ENCODE results near the gene ARHGAP22.

The ARHGAP22 gene

DNA sequence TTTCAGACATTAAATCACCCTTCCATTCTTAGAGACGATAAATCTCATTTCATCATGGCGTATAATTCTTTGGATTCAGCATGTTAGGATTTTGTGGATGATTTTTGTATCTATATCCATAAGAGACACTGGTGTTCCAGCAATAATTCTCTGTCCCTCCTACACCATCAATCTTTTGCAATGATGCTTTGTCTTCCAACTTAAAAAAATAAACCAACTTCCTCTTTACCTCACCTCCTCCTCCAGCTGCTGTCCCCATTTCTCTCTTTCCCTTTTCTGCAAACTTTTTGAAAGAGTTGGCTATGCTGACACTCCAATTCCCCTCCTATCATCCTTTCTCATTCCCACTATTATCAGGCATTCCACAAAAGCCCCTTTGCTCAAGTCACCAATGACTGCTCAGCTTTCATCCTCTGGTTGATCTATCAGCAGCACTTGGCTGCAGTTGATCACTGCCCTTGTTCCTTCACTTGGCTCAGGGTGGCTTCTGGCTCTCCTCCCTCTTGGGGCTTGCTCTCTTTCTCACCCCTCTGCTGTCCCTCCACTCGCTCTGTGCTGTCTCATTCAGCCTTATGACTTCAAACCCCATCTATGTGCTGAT, 130.0 kb downstream of the ARHGAP22 start:
- no peak for DNase-seq

DNA sequence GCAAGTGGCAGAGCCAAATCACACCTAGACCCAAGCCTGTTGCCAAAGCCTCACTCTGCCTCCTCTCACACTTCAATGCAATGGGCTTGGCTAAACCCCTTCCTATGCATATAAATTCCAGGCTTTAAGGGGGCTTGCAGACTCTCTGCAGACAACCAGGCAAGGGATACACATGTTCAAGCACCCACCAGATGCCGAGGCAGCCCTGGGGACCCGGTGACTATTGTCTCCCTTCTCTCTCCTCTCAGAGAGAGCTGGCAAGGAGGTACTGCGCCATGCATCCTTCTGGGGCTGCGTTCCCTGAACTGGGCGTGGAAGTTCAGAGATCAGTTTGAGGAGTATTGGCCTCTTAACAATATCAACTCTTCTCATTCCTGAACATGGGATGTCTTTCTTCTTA, 131.2 kb downstream of the ARHGAP22 start:
- no peak for DNase-seq

DNA sequence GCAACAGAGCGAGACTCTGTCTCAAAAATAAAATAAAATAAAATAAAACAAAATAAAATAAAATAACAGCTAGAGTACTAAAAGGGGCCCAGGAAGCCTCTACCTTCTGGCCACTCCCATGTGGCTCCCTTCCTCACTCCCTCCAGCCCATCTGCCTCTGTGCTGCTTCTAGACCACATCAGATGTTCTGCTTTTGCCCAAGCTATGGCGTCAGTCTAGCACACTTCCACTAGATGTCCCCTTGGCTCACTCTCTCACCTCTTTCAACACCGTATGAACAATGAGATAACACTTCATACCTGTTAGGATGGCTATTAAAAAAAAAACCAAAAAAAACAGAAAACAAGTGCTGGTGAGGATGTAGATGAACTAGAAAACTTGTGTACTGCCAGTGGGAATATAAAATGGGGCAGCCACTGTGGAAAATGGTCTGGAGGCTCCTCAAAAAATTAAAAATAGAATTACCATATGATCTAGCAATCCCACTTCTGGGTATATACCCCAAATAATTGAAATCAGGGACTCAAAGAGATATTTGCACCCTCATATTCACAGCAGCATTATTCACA, 132.3 kb downstream of the ARHGAP22 start:
- DNase-seq = no peak

DNA sequence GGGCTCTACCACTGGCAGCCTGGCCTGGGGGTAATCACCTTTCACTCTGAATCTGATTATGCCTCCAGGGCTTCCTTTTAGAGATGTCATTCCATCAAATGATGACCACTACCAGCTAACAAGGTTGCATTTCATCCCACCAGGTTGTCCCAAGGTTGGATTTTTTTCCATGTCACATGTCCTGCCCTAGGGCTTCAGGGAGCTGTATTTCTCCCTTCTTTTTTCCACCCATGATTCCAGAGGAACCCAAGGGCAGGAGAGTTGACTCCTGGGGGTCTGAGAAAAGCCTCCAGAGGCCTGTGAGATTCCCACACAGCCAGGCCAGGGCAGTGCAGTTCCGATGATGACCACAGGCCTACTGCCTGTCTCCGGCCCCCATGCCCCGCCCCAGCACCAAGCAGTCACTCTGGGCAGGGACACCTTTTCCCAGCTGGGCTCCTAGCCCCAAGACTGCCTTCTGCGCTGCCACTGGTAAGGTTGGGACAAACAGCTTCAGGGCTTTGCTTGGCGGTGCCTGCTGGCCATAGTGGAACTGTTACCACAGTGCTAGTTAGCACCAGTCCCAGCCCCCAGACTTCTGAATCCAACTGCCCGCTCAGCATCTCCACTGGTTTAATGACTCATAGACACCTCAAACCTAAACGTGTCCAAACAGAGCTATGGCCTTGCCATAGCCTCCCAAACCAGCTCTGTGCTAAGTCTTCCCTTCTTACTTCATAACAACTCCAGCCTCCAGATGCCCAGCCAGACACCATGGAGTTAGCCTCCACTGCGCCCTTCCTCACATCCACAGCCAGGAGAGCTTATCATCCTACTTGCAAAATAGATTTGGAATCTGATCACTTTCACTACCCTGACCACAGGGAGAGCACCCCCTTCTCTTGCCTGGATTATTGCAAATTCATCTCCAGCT, 133.7 kb downstream of the ARHGAP22 start:
- DNase-seq = no peak

DNA sequence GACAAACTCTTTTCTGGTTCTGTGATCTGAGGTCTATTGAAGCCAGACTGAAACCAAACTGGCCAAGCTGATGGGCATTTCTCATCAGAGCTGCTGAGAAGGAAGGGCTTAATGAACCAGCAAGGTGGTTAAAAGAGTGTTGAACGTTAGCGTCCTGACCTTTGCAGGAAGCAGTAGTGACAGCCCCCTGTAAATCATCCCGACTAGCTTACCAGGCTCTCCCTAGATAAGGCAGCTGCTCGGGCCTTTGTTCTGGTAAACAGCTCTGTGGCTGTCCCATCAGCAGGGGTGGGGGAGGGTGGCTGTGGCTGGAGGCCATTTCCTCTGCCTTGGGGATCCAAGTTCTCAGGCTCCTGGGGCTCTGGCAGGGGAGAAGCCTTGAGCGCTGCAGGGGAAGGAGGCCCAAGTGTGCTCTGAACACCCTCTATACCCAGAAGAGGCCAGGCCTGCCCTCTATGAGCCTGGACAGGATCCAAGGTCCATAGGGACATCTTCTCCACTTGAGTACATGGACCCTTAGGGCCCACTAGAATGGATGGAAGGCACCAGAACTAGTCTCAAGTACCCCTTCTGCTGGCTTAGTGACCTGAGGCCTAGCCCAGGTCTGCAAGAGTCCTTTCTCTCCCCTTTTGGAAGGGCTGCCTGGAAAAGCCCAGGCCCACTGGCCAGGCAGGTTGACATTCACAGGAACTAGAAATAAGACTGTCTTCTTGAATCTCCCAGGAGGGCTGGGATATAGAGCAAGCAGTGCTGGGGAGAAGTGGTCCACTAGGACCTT, 134.6 kb downstream of the ARHGAP22 start:
- DNase-seq = no peak

DNA sequence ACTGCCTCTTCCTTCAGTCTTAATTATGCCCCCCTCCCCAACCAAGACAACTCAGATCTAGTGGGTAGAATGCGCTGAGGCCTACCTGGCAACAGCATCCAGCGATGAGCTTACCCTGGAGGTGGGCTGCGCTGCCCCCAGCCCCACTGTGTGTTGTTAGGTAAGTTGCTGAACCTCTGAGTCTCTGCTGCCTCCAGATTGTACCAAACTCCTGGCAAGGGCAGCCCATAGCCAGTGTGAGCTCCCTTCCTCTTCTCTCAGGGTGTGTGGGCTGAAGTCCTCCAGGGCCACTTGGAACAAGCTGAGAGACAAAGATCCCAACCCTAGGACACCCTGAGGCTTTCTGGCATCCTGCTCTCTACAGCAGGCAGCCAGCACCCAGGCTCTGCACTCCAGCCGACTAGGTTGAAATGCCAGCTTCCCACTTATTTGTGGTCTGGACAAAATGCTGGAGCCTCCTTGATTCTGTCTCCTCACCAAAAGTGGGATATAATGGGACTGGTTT, 135.3 kb downstream of the ARHGAP22 start:
- DNase-seq = no peak

DNA sequence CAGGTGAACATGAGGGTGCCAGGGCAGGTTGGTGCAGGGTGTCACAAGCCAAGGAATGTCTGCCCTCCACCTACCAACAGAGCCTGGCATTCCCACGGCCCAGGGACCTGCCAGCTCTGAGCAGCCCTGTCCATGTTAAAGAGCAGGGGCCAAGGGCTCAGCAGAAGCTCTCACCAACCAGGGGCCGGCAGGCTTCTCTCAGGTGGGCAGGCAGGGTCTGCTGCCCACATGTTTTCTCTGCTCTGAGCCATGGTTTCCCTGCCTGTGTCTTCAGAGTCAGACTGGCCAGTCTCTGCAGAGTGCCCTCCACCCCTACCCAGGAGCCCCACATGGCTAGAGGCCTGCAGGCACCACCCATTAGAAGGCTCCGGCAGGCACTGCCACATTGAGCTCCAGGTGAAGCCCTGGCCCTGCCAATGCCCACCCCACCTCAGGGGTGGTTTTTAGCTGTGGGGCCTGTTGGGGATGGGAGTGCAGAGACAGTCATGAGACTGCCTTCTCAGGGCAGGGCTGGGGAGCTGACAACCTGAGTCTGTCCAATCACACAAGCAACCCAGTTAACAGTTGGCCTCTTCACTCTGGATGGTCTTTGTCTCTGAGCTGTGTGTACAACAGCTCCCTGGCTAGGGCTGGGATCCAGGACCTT, 135.9 kb downstream of the ARHGAP22 start:
- no peak for DNase-seq

DNA sequence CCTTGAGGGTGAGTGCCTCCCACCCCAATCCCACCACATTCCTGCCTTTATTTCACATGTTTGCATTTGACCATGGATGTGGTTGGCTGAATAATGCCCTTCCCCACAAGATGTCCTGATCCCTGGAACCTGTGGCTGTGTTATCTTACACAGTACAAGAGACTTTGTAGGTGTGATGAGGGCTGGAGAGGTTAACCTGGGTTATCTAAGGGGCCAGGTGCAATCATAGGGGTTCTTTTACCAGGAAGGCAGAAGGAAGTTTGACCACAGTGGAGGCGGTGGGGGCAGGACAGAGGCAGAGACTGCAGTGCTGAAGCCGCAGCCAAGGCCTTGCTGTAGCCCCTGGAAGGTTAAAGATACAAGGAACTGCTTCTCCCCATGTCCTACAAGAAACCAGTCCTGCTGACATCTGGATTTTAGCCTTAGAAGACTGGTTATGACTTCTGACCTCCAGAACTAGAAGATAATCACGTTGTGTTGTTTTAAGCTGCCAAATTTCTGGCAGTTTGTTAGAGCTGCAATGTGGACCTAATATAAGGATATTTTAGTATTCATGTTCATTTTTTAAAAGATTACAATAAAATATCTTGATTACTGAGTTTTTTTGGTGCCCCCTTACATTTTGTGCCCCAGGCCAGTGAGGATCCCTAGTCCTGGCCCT, 136.6 kb downstream of the ARHGAP22 start:
- DNase-seq = no peak

DNA sequence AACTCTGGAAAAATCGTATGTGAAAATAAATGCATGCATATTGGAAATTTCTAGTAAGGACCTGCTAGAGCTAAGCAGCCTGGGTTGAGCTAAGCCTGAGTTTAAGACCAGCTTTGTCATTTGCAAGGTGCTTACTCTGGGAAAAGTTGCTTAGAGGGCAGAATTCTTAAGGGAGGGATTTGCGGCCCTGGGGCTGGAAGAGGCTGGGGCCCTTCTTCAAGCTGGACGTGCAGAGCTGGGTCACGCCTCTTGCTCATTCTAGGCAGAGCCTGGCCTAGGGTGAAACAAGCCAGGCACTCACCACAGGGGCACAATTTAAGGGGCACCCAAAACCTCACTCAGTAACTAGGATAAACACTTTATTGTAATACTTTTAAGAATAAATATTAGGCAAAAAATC, 137.2 kb downstream of the ARHGAP22 start:
- DNase-seq = no peak

DNA sequence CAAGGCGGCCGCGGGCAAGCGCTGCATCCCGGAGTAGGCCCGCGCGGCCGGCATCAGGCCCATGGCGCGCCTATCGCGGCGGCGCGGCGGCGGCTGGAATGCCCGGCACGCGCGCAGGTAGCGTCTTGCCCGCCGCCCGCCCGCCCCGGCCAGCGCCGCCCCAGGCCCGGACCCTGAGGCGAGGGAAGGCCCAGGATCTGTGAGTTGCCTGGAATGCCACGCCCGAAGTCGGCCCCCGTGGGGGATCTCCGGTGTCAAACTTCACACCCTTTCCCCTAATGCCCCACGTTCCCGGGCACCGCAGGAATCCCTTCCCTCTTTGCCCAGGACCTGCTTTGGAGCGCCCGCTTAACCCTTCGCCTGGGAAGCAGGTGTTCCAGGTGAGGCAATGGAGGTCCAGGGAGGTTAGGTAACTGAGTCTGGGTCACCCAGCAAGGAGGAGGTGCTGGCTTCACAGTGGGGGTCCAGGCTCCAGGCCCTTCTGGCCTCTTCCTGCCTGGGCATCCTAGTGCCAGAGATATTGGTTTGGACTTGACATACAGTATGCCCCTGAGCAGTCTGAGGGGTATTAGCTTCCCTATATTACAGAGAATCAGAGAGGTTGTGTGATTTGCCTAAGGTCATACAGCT, 138.1 kb downstream of the ARHGAP22 start:
- DNase-seq = no peak

DNA sequence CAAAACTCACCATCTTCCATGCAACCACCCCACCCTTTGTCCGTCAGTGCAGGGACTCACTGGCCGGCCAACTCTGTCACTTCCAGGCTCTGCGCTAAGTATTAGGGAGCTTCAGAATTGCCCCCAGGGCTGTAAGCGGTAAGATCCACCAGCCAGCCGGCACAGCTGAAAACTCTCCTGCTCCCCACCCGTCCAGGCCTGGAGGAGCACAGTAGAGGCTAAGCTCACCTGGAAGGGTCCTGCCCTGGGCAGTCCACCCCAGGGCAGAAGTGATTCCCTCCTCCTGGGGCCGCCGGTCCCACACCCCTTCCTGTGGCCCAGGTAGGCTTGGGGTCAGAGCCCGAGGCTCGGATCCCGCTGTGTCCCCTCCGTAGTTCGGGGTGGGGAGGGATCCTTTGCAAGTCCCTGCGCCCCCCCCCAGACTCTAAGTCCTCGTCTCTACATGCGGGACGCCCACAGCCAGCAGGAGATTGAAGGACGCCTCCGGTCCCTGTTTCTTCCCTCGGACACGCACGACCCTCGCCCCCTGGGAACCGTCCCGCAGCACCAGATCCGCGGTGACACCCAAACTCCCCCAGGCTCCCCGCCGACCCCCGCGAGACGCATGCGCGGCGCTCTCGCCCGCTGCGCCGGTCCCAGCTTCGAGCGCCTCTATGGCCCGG, 138.9 kb downstream of the ARHGAP22 start:
- DNase-seq = no peak

DNA sequence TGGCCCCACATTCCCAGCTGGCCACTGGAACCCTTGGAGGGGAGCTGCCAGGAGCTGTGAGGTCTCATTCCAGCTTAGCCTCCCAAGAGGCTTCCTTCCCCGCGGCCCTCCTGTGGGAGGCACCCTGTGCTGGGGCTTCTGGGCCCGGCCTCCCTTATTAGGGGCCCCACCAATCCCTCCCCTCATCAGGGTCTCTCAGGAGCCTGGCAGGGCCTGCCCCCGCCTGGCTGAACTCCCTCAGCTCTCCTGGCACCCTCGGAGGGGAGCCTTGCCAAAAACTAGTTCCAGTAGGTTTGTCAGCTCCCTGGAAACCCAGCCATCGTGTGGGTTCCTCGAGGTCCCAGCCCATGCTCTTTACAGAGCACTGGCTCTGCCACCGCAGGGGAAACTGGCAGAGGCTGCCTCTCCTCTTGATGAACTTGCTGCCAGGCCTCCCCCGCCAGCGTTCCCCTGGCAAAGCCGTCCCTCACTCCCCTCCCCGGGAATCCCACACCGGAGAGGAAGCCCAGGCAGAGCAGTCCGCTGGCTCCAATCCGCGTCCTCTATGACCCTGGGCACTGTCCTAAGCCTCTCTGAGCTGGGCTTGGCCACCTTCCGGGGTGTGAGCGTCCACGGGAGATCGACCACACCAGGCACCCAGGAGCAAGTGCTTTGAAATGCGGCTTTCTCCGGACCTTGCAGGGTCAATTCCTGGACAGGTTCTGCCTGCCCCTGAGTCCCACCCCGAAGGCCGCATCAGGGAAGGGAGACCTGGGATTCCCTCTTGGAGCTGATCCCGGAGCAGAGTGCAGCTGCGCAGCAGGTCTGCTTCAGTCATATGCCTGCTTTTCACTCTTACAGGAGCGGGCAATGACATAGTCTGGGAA, 139.8 kb downstream of the ARHGAP22 start:
- DNase-seq = no peak

DNA sequence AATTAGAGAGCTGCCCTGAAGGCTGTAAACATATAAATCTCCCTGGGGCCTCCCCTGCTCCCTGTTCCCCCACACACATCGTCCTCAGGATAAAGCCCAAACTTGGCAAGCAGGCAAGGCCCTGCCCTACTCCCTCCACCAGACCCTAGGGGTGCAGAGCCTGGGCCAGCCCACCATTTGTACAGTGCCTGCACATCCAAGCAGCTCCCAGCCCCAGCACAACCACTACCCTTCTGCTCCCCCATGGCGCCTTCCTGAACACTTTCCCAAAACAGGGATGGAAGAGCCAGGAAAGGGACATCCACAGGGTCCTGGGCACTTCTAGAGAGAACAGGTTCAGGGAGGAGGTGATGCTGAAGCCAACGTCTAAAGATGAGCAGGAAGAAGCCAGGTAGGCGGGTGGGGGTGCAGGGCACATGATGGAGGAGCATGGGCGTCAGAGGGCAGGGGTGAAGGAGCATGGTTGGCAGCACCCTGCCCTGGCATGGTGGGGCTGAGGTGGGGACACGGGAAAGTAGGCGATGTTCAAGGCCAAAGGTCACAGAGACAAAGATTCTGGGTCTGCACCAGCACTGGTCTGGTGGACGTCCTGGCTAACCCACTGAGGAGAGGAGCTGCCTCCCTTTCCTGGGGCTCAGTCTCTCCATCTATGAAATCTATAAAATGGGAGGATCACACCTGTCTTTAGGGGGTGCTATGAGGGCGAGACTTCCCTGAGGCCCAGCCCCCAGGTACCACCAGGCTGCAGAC, 140.6 kb downstream of the ARHGAP22 start:
- DNase-seq = no peak

DNA sequence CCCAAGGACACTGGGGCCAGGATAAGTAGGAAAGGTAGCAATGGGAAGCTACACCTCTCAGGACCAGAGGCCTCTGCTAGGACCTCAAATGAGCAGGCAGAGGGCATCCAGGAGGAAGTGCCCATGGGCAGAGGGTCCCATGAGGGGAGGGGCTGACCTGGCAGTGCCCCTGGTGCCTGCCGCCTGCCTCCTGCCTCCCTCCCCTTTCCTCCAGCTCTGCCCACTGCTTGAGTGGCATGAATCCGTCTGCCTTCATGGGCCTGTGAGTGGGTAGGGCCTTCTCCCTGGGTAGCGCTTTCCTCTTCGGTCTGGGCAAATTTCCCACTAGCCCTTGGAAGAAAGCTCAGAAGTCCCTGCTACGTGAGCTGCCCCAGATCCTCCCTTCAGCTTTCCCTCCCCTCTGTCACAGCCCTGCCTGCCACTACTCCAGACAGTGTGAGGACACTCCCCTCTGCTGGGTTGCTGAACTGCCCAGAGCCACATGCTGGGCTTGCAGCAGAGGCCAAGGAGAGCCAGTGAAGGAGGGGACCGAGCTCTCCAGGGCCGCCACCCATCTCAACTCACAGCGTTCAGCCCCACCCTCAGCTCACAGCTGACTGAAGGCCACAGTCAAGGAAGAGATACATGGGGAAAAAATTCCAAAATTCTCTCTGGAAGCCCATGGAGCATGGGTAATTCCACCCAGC, 141.4 kb downstream of the ARHGAP22 start:
- DNase-seq = no peak

DNA sequence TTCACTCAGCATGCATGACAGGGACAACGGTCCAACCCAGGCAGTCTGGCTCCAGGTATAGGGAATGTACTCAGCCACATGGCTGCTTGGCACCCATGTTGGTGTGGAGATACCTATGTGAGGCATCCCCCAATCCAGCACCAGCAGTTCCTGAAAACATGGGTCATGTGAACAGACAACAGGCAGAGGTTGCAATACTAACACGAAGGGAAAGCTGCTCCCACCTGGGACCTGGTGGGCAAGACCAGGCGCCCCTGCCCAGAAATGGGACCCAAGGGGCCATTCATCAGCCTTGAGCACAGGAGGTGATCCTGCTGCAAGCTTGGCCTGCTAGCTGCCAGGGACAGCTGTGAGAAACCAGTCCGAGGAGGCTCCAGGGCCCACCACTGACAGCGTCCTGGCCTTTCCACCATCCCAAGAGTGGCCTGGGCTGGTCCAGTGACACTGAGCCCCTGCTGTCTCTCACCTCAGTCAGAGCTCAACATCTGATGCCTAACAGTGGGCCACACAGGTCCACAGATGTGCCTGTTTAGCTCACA, 142.3 kb downstream of the ARHGAP22 start:
- DNase-seq = no peak

DNA sequence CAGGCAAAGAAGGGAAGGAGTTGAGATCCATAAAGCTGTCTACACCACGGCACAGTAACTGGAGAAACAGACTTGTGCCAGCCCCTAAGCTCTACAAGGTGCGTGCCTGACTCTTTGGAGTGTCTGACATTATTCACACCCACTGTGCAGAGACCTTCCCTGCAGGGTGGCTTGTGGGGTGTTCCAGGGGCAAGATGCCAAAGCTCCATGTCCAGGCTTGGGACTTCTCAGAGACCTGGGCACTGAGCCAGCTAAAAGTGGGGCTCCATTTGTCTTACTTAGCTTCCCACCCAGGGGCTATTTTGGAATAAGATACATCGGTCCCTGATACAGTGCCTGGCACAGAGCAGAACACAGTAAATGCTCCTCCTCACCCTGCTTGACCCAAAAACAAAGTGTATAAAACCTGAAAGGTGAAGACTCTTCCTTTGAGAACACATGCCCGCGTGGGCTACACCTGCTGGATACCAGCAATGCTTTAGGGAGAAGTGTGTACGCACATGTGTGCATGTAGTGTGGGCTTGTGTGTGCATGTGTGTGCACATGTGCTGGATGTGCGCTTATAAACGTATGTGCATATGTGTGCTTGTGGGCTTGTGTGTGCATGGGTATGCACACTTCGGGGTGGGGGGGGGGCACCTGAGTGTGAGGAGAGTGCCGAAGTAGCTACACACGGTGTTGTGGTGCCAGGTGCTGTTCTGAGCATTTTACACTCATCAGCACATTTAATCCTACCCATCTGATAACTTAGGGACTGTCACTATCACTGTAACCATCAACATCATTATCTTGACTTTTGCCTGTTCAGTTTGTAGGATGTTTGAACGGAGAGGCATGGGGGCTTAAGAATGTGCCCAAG, 143.0 kb downstream of the ARHGAP22 start:
- DNase-seq = no peak

DNA sequence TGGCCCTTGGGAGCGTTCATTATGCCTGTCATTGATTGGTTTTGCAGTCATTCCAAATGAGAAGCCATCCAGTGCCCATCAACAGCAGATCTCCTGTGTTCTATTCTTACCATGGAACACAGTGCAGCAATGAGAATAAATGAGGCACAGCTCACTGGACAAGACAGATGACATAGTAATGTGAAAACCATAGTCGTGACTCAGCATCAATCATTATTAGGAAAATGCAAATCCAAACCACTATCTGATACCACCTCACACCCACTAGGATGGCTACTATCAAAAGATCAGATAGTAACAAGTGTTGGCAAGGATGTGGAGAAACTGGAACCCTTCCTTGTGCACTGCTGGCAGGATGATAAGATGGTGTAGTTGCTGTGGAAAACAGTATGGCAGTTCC, 144.7 kb downstream of the ARHGAP22 start:
- no peak for DNase-seq
